ENCODE measurements around the gene UBE2E2. TPM values are rescaled to one million over a fixed set of nuclear protein-coding genes. Genes with fewer than 3 reads are reported as not detected.

UBE2E2 gene
- total RNA-seq, 3 donors from 2014 or later (not counting 1 experiment from before 2014, with no cell fraction given): 4.8 to 6.1 (median 5.3) TPM

DNA sequence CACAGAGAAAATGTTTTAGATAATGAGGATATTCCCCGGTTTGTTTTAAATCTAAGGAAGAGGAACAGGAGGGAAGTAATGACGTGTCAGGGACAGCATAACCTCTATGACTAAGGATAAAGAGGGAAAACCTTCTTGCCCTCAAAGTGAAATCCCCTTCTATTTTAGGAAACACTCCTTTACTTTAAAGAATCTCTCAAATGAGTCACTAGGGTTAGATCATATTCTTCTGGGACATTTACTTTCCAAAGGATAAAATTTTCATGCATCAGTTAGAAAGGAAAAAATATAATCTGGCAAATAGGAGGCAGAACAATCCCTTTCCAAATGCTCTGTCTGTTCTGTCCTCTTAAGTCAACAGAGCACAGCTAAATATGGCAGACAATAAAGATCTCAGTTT lies 43.2 kb upstream of the UBE2E2 start:
- Mint-ChIP-seq H3K36me3 (no peaks in the 10 kb centered on the region), H3K27ac (no peak overlapping the region), H3K27me3 (ENCODE audit: low read depth in 2 of 2) (peaks cover 0 to 3% of the 10 kb centered on the region in 2 donors), H3K4me3 (no peak overlapping the region), H3K4me1 (no peaks in the 10 kb centered on the region), H3K9me3 (peaks cover 2 to 3% of the 10 kb centered on the region in 2 donors)
- H3K4me3 ChIP-seq (ENCODE audit: low read length): no peak overlapping the region
- TF ChIP-seq, protein P1, sequence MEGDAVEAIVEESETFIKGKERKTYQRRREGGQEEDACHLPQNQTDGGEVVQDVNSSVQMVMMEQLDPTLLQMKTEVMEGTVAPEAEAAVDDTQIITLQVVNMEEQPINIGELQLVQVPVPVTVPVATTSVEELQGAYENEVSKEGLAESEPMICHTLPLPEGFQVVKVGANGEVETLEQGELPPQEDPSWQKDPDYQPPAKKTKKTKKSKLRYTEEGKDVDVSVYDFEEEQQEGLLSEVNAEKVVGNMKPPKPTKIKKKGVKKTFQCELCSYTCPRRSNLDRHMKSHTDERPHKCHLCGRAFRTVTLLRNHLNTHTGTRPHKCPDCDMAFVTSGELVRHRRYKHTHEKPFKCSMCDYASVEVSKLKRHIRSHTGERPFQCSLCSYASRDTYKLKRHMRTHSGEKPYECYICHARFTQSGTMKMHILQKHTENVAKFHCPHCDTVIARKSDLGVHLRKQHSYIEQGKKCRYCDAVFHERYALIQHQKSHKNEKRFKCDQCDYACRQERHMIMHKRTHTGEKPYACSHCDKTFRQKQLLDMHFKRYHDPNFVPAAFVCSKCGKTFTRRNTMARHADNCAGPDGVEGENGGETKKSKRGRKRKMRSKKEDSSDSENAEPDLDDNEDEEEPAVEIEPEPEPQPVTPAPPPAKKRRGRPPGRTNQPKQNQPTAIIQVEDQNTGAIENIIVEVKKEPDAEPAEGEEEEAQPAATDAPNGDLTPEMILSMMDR (IDR thresholded peaks at IDR 0.05): no peak
- ATAC-seq (no peak), DNase-seq (no peak)
- no peaks in the 10 kb centered on the region for H3K9me3 ChIP-seq (ENCODE audit: control insufficient read depth, insufficient read depth, low read length)
- H3K4me1 ChIP-seq (ENCODE audit: control insufficient read depth, insufficient read depth, low read length): no peaks in the 10 kb centered on the region
- intact Hi-C loops (cut with micrococcal nuclease): no loop called here
- no peaks in the 10 kb centered on the region for H3K27me3 ChIP-seq (ENCODE audit: control insufficient read depth, insufficient read depth, low read length)
- no peak overlapping the region for H3K27ac ChIP-seq (ENCODE audit: low read length)
- H3K36me3 ChIP-seq (ENCODE audit: control insufficient read depth, insufficient read depth, low read length): no peaks in the 10 kb centered on the region
- WGBS (ENCODE audit: insufficient coverage): 100% methylated on average over 1 of the region's 2 CpGs

DNA sequence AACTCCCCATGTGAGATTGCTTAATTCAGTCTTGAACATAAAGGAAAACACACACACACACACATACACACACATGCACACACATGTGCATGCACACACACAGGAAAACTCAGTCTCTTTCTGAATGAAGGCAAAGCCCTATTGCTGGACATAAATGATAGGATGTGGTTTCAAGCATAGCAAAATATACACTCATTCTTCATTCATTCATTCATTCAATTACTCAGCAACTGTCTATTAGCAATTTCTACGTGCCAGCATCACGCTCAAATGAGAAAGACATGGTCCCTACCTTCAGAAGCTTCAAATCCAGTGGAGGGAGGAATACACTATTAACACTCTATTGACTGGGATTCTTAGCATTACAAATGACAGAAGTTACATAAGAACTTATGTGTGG lies 41.8 kb upstream of the UBE2E2 start:
- Histone ChIP-seq H3K4me3 (ENCODE audit: low read length) (no peak overlapping the region), H3K27ac (ENCODE audit: low read length) (no peak overlapping the region), H3K9me3 (ENCODE audit: control insufficient read depth, insufficient read depth, low read length) (no peaks in the 10 kb centered on the region), H3K36me3 (ENCODE audit: control insufficient read depth, insufficient read depth, low read length) (no peaks in the 10 kb centered on the region), H3K27me3 (ENCODE audit: control insufficient read depth, insufficient read depth, low read length) (no peaks in the 10 kb centered on the region), H3K4me1 (ENCODE audit: control insufficient read depth, insufficient read depth, low read length) (no peaks in the 10 kb centered on the region)
- DNase-seq: no peak
- peaks cover 0 to 2% of the 10 kb centered on the region in 2 donors for H3K9me3 Mint-ChIP-seq
- WGBS (ENCODE audit: insufficient coverage): 88% methylated on average over 2 of the region's 2 CpGs
- H3K4me1 Mint-ChIP-seq: no peaks in the 10 kb centered on the region
- H3K36me3 Mint-ChIP-seq: no peaks in the 10 kb centered on the region
- no peak for ATAC-seq
- TF ChIP-seq, protein P1 (IDR thresholded peaks at IDR 0.05): no peak
- intact Hi-C loops (cut with micrococcal nuclease): no loop called here
- no peak overlapping the region for H3K4me3 Mint-ChIP-seq
- peaks cover 0 to 3% of the 10 kb centered on the region in 2 donors for H3K27me3 Mint-ChIP-seq (ENCODE audit: low read depth in 2 of 2)
- no peak overlapping the region for H3K27ac Mint-ChIP-seq

DNA sequence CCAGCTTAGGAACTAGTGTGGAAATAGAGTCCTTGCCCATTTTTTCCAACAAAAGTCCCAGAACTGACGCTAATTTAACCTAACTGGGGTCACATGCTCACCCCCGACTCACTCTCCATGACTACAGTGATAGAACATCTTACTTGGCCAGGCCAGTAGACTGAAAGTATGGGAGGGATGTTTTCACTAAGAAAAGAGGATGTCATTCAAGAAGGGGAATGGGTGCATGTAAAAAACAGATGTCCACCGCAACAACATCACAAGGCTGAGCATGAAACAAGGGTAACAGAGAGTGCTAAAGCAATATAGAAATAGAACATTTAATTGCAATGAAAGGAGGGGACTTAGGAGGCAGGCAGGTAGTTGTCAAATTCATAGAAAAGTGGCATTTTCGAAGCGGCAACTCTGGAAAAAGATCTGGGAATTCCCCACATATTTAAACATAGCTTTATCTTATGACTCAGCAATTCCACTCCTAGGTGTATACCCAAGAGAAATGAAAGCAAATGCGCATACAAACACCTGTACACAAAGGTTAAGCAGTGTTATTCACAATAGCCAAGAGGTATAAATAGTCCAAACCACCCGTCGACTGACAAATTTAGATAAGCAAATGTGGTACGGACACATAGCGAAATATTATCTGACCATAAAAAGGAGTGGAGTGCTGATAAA lies 41.1 kb upstream of the UBE2E2 start:
- Histone ChIP-seq H3K9me3 (ENCODE audit: control insufficient read depth, insufficient read depth, low read length) (no peaks in the 10 kb centered on the region), H3K27ac (ENCODE audit: low read length) (no peak overlapping the region), H3K4me3 (ENCODE audit: low read length) (no peak overlapping the region), H3K36me3 (ENCODE audit: control insufficient read depth, insufficient read depth, low read length) (no peaks in the 10 kb centered on the region), H3K27me3 (ENCODE audit: control insufficient read depth, insufficient read depth, low read length) (no peaks in the 10 kb centered on the region), H3K4me1 (ENCODE audit: control insufficient read depth, insufficient read depth, low read length) (no peaks in the 10 kb centered on the region)
- Mint-ChIP-seq H3K4me1 (no peaks in the 10 kb centered on the region), H3K27me3 (ENCODE audit: low read depth in 2 of 2) (peaks cover 0 to 3% of the 10 kb centered on the region in 2 donors), H3K36me3 (no peaks in the 10 kb centered on the region), H3K27ac (no peak overlapping the region), H3K4me3 (no peak overlapping the region), H3K9me3 (no peaks in the 10 kb centered on the region)
- DNase-seq (no peak), ATAC-seq (no peak)
- TF ChIP-seq, protein P1 (IDR thresholded peaks at IDR 0.05): no peak
- WGBS (ENCODE audit: insufficient coverage): 72% methylated on average over 9 of the region's 10 CpGs
- intact Hi-C loops (cut with micrococcal nuclease): no loop called here

DNA sequence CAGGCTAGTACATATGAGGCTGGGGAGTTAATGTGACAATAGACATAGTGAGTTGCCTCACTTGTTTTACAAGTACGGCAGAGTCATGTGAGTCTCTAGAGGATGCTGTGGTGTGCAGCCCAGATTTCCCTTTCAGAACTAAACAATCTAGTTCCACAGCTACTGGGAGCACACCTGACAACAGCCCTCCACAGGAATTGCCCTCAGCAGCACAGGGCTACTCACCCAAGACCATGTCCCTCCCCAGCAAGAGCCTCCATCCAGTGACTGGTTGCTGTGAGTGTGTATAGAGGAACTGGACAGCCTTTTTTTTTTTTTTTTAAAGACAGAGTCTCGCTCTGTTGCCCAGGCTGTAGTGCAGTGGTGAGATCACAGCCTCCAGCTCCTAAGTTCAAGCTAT lies 40.2 kb upstream of the UBE2E2 start:
- Mint-ChIP-seq H3K9me3 (no peaks in the 10 kb centered on the region), H3K27ac (no peak overlapping the region), H3K4me1 (no peaks in the 10 kb centered on the region), H3K4me3 (no peak overlapping the region), H3K27me3 (ENCODE audit: low read depth in 2 of 2) (peaks cover 0 to 3% of the 10 kb centered on the region in 2 donors), H3K36me3 (no peaks in the 10 kb centered on the region)
- H3K4me3 ChIP-seq (ENCODE audit: low read length): no peak overlapping the region
- DNase-seq: no peak
- no peak overlapping the region for H3K27ac ChIP-seq (ENCODE audit: low read length)
- H3K36me3 ChIP-seq (ENCODE audit: control insufficient read depth, insufficient read depth, low read length): no peaks in the 10 kb centered on the region
- TF ChIP-seq, protein P1 (IDR thresholded peaks at IDR 0.05): no peak
- 55% methylated on average over 2 of the region's 2 CpGs for WGBS (ENCODE audit: insufficient coverage)
- no peaks in the 10 kb centered on the region for H3K9me3 ChIP-seq (ENCODE audit: control insufficient read depth, insufficient read depth, low read length)
- intact Hi-C loops (cut with micrococcal nuclease): no loop called here
- H3K4me1 ChIP-seq (ENCODE audit: control insufficient read depth, insufficient read depth, low read length): no peaks in the 10 kb centered on the region
- H3K27me3 ChIP-seq (ENCODE audit: control insufficient read depth, insufficient read depth, low read length): no peaks in the 10 kb centered on the region
- no peak for ATAC-seq

Measured in natural killer cell (primary cell).